Peyer's patch (tissue), 4 donors: ENCODE data around the gene NUFIP1. TPM values are rescaled to one million over a fixed set of nuclear protein-coding genes. Genes with fewer than 3 reads are reported as not detected.
"Not testable (repeated sequence)": the region's sequence is repeated elsewhere in the genome, so short reads cannot be mapped to it uniquely, and the experiment has no call there.

Source experiments
- DNase-seq, 3 donors: peaks; one replicate each; pipeline ENCODE4 v3.0.0-alpha.2; 2017 to 2019
- H3K27ac ChIP-seq, 4 donors: fragments of 200-600 bp; sonication (generic); one replicate each; pipeline ENCODE4 v1.5.1; 2016 to 2019
- H3K27me3 ChIP-seq, 2 donors: fragments of 200-600 bp; sonication (generic); one replicate each; pipeline ENCODE4 v1.5.1; 2019
- H3K36me3 ChIP-seq, 3 donors: fragments of 200-600 bp; sonication (generic); one replicate each; pipeline ENCODE4 v1.5.1; 2016 to 2019
- H3K4me1 ChIP-seq, 4 donors: fragments of 200-600 bp; sonication (generic); one replicate each; pipeline ENCODE4 v1.5.1; 2016 to 2019
- H3K4me3 ChIP-seq, 4 donors: fragments of 200-600 bp; sonication (generic); 1 replicate in 3 of 4; 2 replicates in 1 of 4; pipeline ENCODE4 v1.5.1; 2016 to 2019; ENCODE audit warnings: mild to moderate bottlenecking in 1 of 4
- H3K9me3 ChIP-seq, 4 donors: fragments of 200-600 bp; sonication (generic); one replicate each; pipeline ENCODE4 v1.5.1; 2016 to 2019; ENCODE audit warnings: mild to moderate bottlenecking in 1 of 4
- CTCF ChIP-seq, 6 experiments: fragments of 450-650 bp in 4 of 6; fragments of 200-600 bp in 2 of 6; sonication (generic) in 1 of 6; IDR thresholded peaks; one replicate each; pipeline ENCODE4 v1.5.1; 2017 to 2019; ENCODE audit warnings: antibody characterized with exemption in 6 of 6, mild to moderate bottlenecking in 3 of 6, moderate library complexity in 1 of 6
- POLR2A ChIP-seq, 2 donors: fragments of 450-650 bp; IDR thresholded peaks; one replicate each; pipeline ENCODE4 v1.5.1; 2017; ENCODE audit warnings: antibody characterized with exemption in 2 of 2, mild to moderate bottlenecking in 2 of 2, moderate library complexity in 2 of 2
- total RNA-seq, 4 donors: library from RNA; depleted of rRNA; stranded (reverse); fragments of >200 nt; gene quantifications; one replicate each; pipeline ENCODE4 v1.1.0, GENCODE V29; 2016

NUFIP1 gene
- 1 to 10 TPM in 3 of 4 donors, under 1 TPM in 1; 0.76 to 4.1 (median 2.1) TPM for total RNA-seq

GRCh38 chr13:44989071-44989889 is at the start of gene NUFIP1, which contains the start of gene GPALPP1:
NUFIP1 (minus strand) TSS chr13:44989471; CDS start chr13:44989436, 35 bp downstream.
GPALPP1 (plus strand) TSS chr13:44989538; CDS start chr13:44989655, 117 bp downstream.
- no peaks in the 10 kb centered on the region for H3K9me3 ChIP-seq
- DNase-seq: peak; percentile 92 to 97 (median 93)
- peak within 1 kb of the TSS; percentile 67 to 97 (median 90) for H3K4me3 ChIP-seq
- H3K27ac ChIP-seq: peak within 1 kb of the TSS; percentile 63 to 79 (median 78)
- no peaks in the 10 kb centered on the region for H3K27me3 ChIP-seq
- peak; percentile 34 to 44 for TF ChIP-seq POLR2A (IDR thresholded peaks at IDR 0.05)
- peak in 3 of 6 experiments; percentile 10 to 28 (median 12) for TF ChIP-seq CTCF (IDR thresholded peaks at IDR 0.05)
- H3K36me3 ChIP-seq: peaks cover 0 to 3% (median 0%) of the 10 kb centered on the region in 3 donors
- peaks cover 5 to 25% (median 9%) of the 10 kb centered on the region in 4 donors for H3K4me1 ChIP-seq

- H3K36me3 ChIP-seq: no peaks in the 10 kb centered on the region
- H3K4me3 ChIP-seq: no peak overlapping the region
- TF ChIP-seq POLR2A (IDR thresholded peaks at IDR 0.05) (no peak), CTCF (IDR thresholded peaks at IDR 0.05) (no peak)
- no peak for DNase-seq
- no peak overlapping the region for H3K27ac ChIP-seq
- H3K27me3 ChIP-seq: no peaks in the 10 kb centered on the region
- H3K9me3 ChIP-seq: no peaks in the 10 kb centered on the region
- no peaks in the 10 kb centered on the region for H3K4me1 ChIP-seq
These were observed 46.9 kb upstream of the NUFIP1 start for GRCh38 chr13:45036206-45036605.

- Histone ChIP-seq H3K4me3 (no peak overlapping the region), H3K36me3 (no peaks in the 10 kb centered on the region), H3K27me3 (no peaks in the 10 kb centered on the region), H3K4me1 (no peaks in the 10 kb centered on the region), H3K9me3 (no peaks in the 10 kb centered on the region), H3K27ac (no peak overlapping the region)
- no peak for TF ChIP-seq POLR2A (IDR thresholded peaks at IDR 0.05)
- no peak for TF ChIP-seq CTCF (IDR thresholded peaks at IDR 0.05)
- no peak for DNase-seq
These were observed 45.1 kb upstream of the NUFIP1 start for GRCh38 chr13:45034342-45034741.

- DNase-seq: no peak
- H3K27me3 ChIP-seq: no peaks in the 10 kb centered on the region
- H3K4me1 ChIP-seq: no peaks in the 10 kb centered on the region
- TF ChIP-seq POLR2A (IDR thresholded peaks at IDR 0.05): no peak
- no peak for TF ChIP-seq CTCF (IDR thresholded peaks at IDR 0.05)
- no peak overlapping the region for H3K27ac ChIP-seq
- no peak overlapping the region for H3K4me3 ChIP-seq
- H3K36me3 ChIP-seq: peaks cover 0 to 31% (median 0%) of the 10 kb centered on the region in 3 donors
- no peaks in the 10 kb centered on the region for H3K9me3 ChIP-seq
These were observed 35.6 kb upstream of the NUFIP1 start for GRCh38 chr13:45024847-45025246.

- H3K9me3 ChIP-seq: no peaks in the 10 kb centered on the region
- no peaks in the 10 kb centered on the region for H3K27me3 ChIP-seq
- H3K27ac ChIP-seq: no peak overlapping the region
- TF ChIP-seq POLR2A (IDR thresholded peaks at IDR 0.05) (no peak), CTCF (IDR thresholded peaks at IDR 0.05) (no peak)
- H3K4me3 ChIP-seq: no peak overlapping the region
- peaks cover 0 to 38% (median 0%) of the 10 kb centered on the region in 3 donors for H3K36me3 ChIP-seq
- no peak for DNase-seq
- H3K4me1 ChIP-seq: no peaks in the 10 kb centered on the region
These were observed 32.0 kb upstream of the NUFIP1 start for GRCh38 chr13:45021250-45021649.

- H3K36me3 ChIP-seq: peaks cover 0 to 49% (median 0%) of the 10 kb centered on the region in 3 donors
- not testable (repeated sequence) for DNase-seq, H3K4me1 ChIP-seq, H3K27ac ChIP-seq, H3K9me3 ChIP-seq, H3K27me3 ChIP-seq, H3K4me3 ChIP-seq
These were observed 30.7 kb upstream of the NUFIP1 start for GRCh38 chr13:45019981-45020380.
